ACC112 (cell line): ENCODE data around the gene CCDC141.

Experiments
- H2AFZ ChIP-seq: fragments of 200-600 bp; sonication (generic); one replicate; pipeline ENCODE4 v1.6.0; 2017; ENCODE audit warnings: antibody characterized with exemption, low read length; ENCODE audit not compliant: unreplicated experiment
- H3K27ac ChIP-seq: fragments of 200-600 bp; sonication (generic); 2 replicates; pipeline ENCODE4 v1.5.1; 2014; ENCODE audit warnings: low read depth, mild to moderate bottlenecking, antibody characterized with exemption, low read length, moderate library complexity
- H3K27me3 ChIP-seq: fragments of 200-600 bp; sonication (generic); 2 replicates; pipeline ENCODE4 v1.6.1; 2014; ENCODE audit warnings: mild to moderate bottlenecking, antibody characterized with exemption, low read length, moderate library complexity, mixed read lengths; ENCODE audit not compliant: insufficient read depth
- H3K36me3 ChIP-seq: fragments of 200-600 bp; sonication (generic); 2 replicates; pipeline ENCODE4 v1.6.1; 2016; ENCODE audit warnings: mild to moderate bottlenecking, antibody characterized with exemption, low read length, moderate library complexity, mixed read lengths; ENCODE audit not compliant: insufficient read depth
- H3K4me1 ChIP-seq: fragments of 200-600 bp; sonication (generic); one replicate; pipeline ENCODE4 v1.6.1; 2016; ENCODE audit warnings: low read length, mixed read lengths; ENCODE audit not compliant: insufficient read depth, unreplicated experiment, control insufficient read depth
- H3K4me3 ChIP-seq: fragments of 200-600 bp; sonication (generic); 2 replicates; pipeline ENCODE4 v1.5.1; 2014; ENCODE audit warnings: mild to moderate bottlenecking, low read depth, low read length
- H3K79me2 ChIP-seq: fragments of 200-600 bp; sonication (generic); one replicate; pipeline ENCODE4 v1.6.0; 2016; ENCODE audit warnings: low read length; ENCODE audit not compliant: control insufficient read depth, unreplicated experiment, insufficient read depth

The CCDC141 gene

DNA sequence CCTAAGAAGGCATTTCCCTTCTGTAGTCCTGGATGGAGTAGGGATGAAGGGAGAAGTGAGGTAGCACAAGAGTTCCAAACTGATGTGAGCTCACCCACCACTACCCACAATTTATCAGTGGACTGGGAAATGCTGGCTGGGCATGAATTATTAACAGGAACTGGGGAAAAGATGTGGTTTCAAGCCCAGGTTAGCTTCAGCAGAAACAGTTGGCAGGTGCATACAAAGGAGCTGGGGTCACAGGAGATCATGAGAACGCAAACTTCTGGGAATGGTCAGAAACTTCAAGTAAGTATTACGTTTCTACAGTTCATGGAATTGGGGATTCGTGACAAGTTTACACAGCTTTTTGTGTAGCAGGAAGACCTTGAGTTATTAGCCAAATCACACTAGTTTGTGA lies 5.4 kb downstream of the CCDC141 start:
- peaks cover 3% of the 10 kb centered on the region; the same call in 1 of the 2 replicates for H3K27me3 ChIP-seq
- H3K4me3 ChIP-seq = no peak overlapping the region
- H3K79me2 ChIP-seq = no peaks in the 10 kb centered on the region
- H3K4me1 ChIP-seq = no peaks in the 10 kb centered on the region
- H2AFZ ChIP-seq = peak overlapping the region; percentile 1
- no peaks in the 10 kb centered on the region for H3K36me3 ChIP-seq
- H3K27ac ChIP-seq = no peak overlapping the region

- Histone ChIP-seq H3K27ac (no peak overlapping the region), H3K36me3 (no peaks in the 10 kb centered on the region), H2AFZ (no peak overlapping the region), H3K79me2 (no peaks in the 10 kb centered on the region), H3K27me3 (peaks cover 6% of the 10 kb centered on the region; the same call in 1 of the 2 replicates), H3K4me3 (no peak overlapping the region), H3K4me1 (no peaks in the 10 kb centered on the region)
These were observed 12.1 kb downstream of the CCDC141 start for GRCh38 chr2:179037807-179038206.

GRCh38 chr2:179036353-179036905 lies 13.5 kb downstream of the CCDC141 start:
- Histone ChIP-seq H3K36me3 (no peaks in the 10 kb centered on the region), H2AFZ (no peak overlapping the region), H3K27ac (no peak overlapping the region), H3K4me1 (no peaks in the 10 kb centered on the region), H3K79me2 (no peaks in the 10 kb centered on the region), H3K4me3 (no peak overlapping the region), H3K27me3 (peaks cover 6% of the 10 kb centered on the region; the same call in 1 of the 2 replicates)

DNA sequence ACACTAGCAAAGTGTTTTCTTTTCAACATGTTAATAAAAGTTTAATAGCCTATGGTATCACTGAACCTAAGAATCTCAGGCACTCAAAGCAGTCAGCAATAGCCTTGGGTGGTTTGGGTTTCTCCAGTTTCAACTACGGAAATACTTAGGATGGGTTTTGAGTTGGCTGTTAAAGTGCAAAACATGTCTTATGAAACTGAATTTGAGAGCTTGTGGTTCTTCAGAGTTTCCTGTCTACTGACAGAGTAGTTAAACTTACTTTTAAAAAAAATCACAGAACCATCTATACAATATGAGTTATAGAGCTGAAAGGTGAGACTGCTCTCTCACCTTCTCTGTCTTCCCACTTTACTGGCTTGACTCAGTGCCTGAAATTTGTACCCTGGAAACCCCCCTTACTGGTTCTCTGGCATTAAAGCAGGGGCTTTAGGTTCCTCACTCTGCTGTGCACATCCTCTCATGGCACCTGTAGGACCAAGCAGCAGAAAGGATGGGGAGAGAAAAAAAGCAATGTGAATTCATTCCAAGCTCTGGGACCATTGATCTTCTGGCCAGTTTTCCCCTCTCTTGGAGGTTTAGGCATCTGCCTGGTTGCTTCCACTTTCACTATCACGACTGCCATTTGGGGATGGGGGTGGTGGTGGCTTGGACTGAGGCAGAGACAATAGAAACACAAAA lies 18.1 kb downstream of the CCDC141 start:
- peak overlapping the region; percentile 70 for H3K4me3 ChIP-seq
- no peak overlapping the region for H3K27ac ChIP-seq
- no peaks in the 10 kb centered on the region for H3K4me1 ChIP-seq
- peak overlapping the region; percentile 55 for H2AFZ ChIP-seq
- H3K27me3 ChIP-seq = no peaks in the 10 kb centered on the region
- H3K79me2 ChIP-seq = no peaks in the 10 kb centered on the region
- H3K36me3 ChIP-seq = no peaks in the 10 kb centered on the region

- Histone ChIP-seq H3K79me2 (no peaks in the 10 kb centered on the region), H3K4me1 (no peaks in the 10 kb centered on the region), H3K36me3 (no peaks in the 10 kb centered on the region), H3K27me3 (no peaks in the 10 kb centered on the region), H2AFZ (no peak overlapping the region), H3K27ac (no peak overlapping the region), H3K4me3 (no peak overlapping the region)
These were observed 25.5 kb downstream of the CCDC141 start for GRCh38 chr2:179024445-179024844.

- H2AFZ ChIP-seq = no peak overlapping the region
- H3K36me3 ChIP-seq = no peaks in the 10 kb centered on the region
- no peaks in the 10 kb centered on the region for H3K4me1 ChIP-seq
- no peak overlapping the region for H3K27ac ChIP-seq
- no peak overlapping the region for H3K4me3 ChIP-seq
- peaks cover 3% of the 10 kb centered on the region; the same call in 1 of the 2 replicates for H3K27me3 ChIP-seq
- no peaks in the 10 kb centered on the region for H3K79me2 ChIP-seq
These were observed 27.3 kb downstream of the CCDC141 start for GRCh38 chr2:179022685-179023084.

DNA sequence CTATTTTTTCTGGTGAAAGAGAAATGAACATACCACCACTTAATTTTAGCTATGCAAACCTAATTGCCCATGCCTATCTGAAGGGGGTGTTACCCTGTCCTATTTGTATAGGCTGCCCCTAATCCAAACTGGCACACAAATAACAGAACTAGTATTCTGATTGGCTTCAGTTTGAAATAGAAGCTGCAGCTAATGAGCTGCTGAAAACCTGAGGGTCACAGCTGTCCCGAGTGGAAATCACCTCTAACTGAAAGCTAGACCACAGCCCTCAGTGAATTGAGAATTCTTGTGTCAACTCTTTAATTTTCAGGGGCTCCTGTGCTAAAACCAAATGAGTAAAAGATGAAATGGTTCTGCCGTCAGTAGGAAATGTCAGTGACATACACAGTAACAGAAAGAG lies 28.7 kb downstream of the CCDC141 start:
- no peak overlapping the region for H2AFZ ChIP-seq

GRCh38 chr2:179020156-179020750 lies 29.7 kb downstream of the CCDC141 start:
- Histone ChIP-seq H3K27ac (no peak overlapping the region), H3K36me3 (no peaks in the 10 kb centered on the region), H3K4me3 (no peak overlapping the region), H3K27me3 (peaks cover 3% of the 10 kb centered on the region; the same call in 1 of the 2 replicates), H3K79me2 (no peaks in the 10 kb centered on the region), H3K4me1 (no peaks in the 10 kb centered on the region), H2AFZ (no peak overlapping the region)

More for the DNA sequence above, 28.7 kb downstream of the CCDC141 start:
- Histone ChIP-seq H3K36me3 (no peaks in the 10 kb centered on the region), H3K79me2 (no peaks in the 10 kb centered on the region), H3K27me3 (peaks cover 3% of the 10 kb centered on the region; the same call in 1 of the 2 replicates), H3K4me1 (no peaks in the 10 kb centered on the region), H3K27ac (no peak overlapping the region), H3K4me3 (no peak overlapping the region)

- Histone ChIP-seq H3K4me1 (no peaks in the 10 kb centered on the region), H2AFZ (no peak overlapping the region), H3K36me3 (no peaks in the 10 kb centered on the region), H3K27ac (no peak overlapping the region), H3K4me3 (no peak overlapping the region), H3K79me2 (no peaks in the 10 kb centered on the region), H3K27me3 (peaks cover 3% of the 10 kb centered on the region; the same call in 1 of the 2 replicates)
These were observed 30.7 kb downstream of the CCDC141 start for GRCh38 chr2:179019260-179019659.

- Histone ChIP-seq H3K27ac (no peak overlapping the region), H3K36me3 (no peaks in the 10 kb centered on the region), H3K4me1 (no peaks in the 10 kb centered on the region), H3K4me3 (no peak overlapping the region), H3K27me3 (peaks cover 3% of the 10 kb centered on the region; the same call in 1 of the 2 replicates), H3K79me2 (no peaks in the 10 kb centered on the region), H2AFZ (no peak overlapping the region)
These were observed 32.1 kb downstream of the CCDC141 start for GRCh38 chr2:179017773-179018357.
